Mesothelial cell of epicardium (in vitro differentiated cells): ENCODE results near the gene PRKG1. TPM values are rescaled to one million over a fixed set of nuclear protein-coding genes. Genes with fewer than 3 reads are reported as not detected.

Experiments
- DNase-seq, 2 experiments: peaks; one replicate each; pipeline ENCODE4 v3.0.0; 2021; ENCODE audit warnings: low spot score in 2 of 2; ENCODE audit not compliant: unreplicated experiment in 2 of 2
- H3K27ac Mint-ChIP-seq: 2 replicates; pipeline ENCODE4 v1.8.0; 2021; ENCODE audit warnings: mixed read lengths
- H3K27me3 Mint-ChIP-seq: 2 replicates; pipeline ENCODE4 v1.8.0; 2021; ENCODE audit warnings: low read depth, mixed read lengths
- H3K36me3 Mint-ChIP-seq: 2 replicates; pipeline ENCODE4 v1.8.0; 2021; ENCODE audit warnings: mixed read lengths
- H3K4me1 Mint-ChIP-seq: 2 replicates; pipeline ENCODE4 v1.8.0; 2021; ENCODE audit warnings: mixed read lengths
- H3K4me3 Mint-ChIP-seq: 2 replicates; pipeline ENCODE4 v1.8.0; 2021; ENCODE audit warnings: mild to moderate bottlenecking, moderate library complexity, mixed read lengths
- H3K9me3 Mint-ChIP-seq: 2 replicates; pipeline ENCODE4 v1.8.0; 2021; ENCODE audit warnings: mixed read lengths
- CTCF ChIP-seq: fragments of 200-600 bp; sonication (generic); IDR thresholded peaks from one replicate; pipeline ENCODE4 v1.5.0; 2021; ENCODE audit warnings: antibody characterized with exemption; ENCODE audit not compliant: unreplicated experiment
- total RNA-seq: library from RNA; stranded (reverse); gene quantifications from 3 replicates; pipeline ENCODE4 v1.2.1, GENCODE V29; 2021

PRKG1 gene
- total RNA-seq, 1 donor from 2014 or later, result 37.0 TPM

GRCh38 chr10:51950371-51950995 lies 876.2 kb downstream of the PRKG1 start:
- TF ChIP-seq CTCF, result no peak
- H3K27me3 Mint-ChIP-seq, result no peaks in the 10 kb centered on the region
- no peak overlapping the region for H3K4me3 Mint-ChIP-seq
- peaks cover under 1% of the 10 kb centered on the region for H3K4me1 Mint-ChIP-seq
- no peak overlapping the region for H3K27ac Mint-ChIP-seq
- peaks cover 10% of the 10 kb centered on the region for H3K9me3 Mint-ChIP-seq
- H3K36me3 Mint-ChIP-seq, result peaks cover 8% of the 10 kb centered on the region
- DNase-seq, result no peak

- DNase-seq, result no peak
- Mint-ChIP-seq H3K9me3 (peaks cover 6% of the 10 kb centered on the region), H3K36me3 (peaks cover 5% of the 10 kb centered on the region), H3K4me1 (peaks cover 4% of the 10 kb centered on the region), H3K4me3 (no peak overlapping the region), H3K27me3 (no peaks in the 10 kb centered on the region), H3K27ac (no peak overlapping the region)
- TF ChIP-seq CTCF, result no peak
These were observed 876.8 kb downstream of the PRKG1 start for GRCh38 chr10:51950996-51951555.

- no peak for TF ChIP-seq CTCF
- H3K27me3 Mint-ChIP-seq, result no peaks in the 10 kb centered on the region
- peaks cover 4% of the 10 kb centered on the region for H3K9me3 Mint-ChIP-seq
- H3K4me1 Mint-ChIP-seq, result peaks cover 4% of the 10 kb centered on the region
- H3K4me3 Mint-ChIP-seq, result no peak overlapping the region
- peaks cover 3% of the 10 kb centered on the region for H3K36me3 Mint-ChIP-seq
- H3K27ac Mint-ChIP-seq, result no peak overlapping the region
- DNase-seq, result no peak
These were observed 877.3 kb downstream of the PRKG1 start for GRCh38 chr10:51951601-51952000.

GRCh38 chr10:51952056-51952455 lies 877.8 kb downstream of the PRKG1 start:
- no peak for DNase-seq
- no peak for TF ChIP-seq CTCF
- Mint-ChIP-seq H3K27me3 (no peaks in the 10 kb centered on the region), H3K36me3 (peaks cover 3% of the 10 kb centered on the region), H3K9me3 (peaks cover 4% of the 10 kb centered on the region), H3K4me3 (no peak overlapping the region), H3K4me1 (peaks cover 5% of the 10 kb centered on the region), H3K27ac (no peak overlapping the region)

GRCh38 chr10:51955696-51956095 lies 881.4 kb downstream of the PRKG1 start:
- Mint-ChIP-seq H3K9me3 (no peaks in the 10 kb centered on the region), H3K4me3 (no peak overlapping the region), H3K27ac (peak overlapping the region; percentile 13), H3K36me3 (no peaks in the 10 kb centered on the region), H3K27me3 (no peaks in the 10 kb centered on the region), H3K4me1 (peaks cover 5% of the 10 kb centered on the region)
- no peak for DNase-seq
- TF ChIP-seq CTCF, result no peak

GRCh38 chr10:51956822-51957221 lies 882.5 kb downstream of the PRKG1 start:
- H3K4me3 Mint-ChIP-seq, result no peak overlapping the region
- H3K36me3 Mint-ChIP-seq, result no peaks in the 10 kb centered on the region
- H3K9me3 Mint-ChIP-seq, result no peaks in the 10 kb centered on the region
- peaks cover 5% of the 10 kb centered on the region for H3K4me1 Mint-ChIP-seq
- no peaks in the 10 kb centered on the region for H3K27me3 Mint-ChIP-seq
- no peak for DNase-seq
- no peak for TF ChIP-seq CTCF
- no peak overlapping the region for H3K27ac Mint-ChIP-seq
